Left ventricle myocardium superior (tissue), 1 donor: ENCODE data around the gene PEX10. TPM values are rescaled to one million over a fixed set of nuclear protein-coding genes. Genes with fewer than 3 reads are reported as not detected.

ENCODE experiments used
- ATAC-seq: fragments of 200-7000 bp; cut with Tn5 transposase; one replicate; pipeline ENCODE4 v1.9.1; 2020; ENCODE audit warnings: mild to moderate bottlenecking, moderate library complexity
- DNase-seq: peaks from one replicate; pipeline ENCODE4 v3.0.0-alpha.2; 2020
- intact Hi-C: fragments of 100-400 bp; cut with micrococcal nuclease; formaldehyde crosslinking; loops from one replicate; pipeline ENCODE4 v1.11.0; 2022
- total RNA-seq: library from RNA; stranded (reverse); fragmentation: NEBNext Ultra II Directional; extraction: Animal tissue kit (Norgen Biotek cat#: 25700); gene quantifications from one replicate; pipeline ENCODE4 v1.2.1, GENCODE V29; 2021
- donor health status: DM: no; HTN: yes; CAD: no; lungs with severe emphysema.

The PEX10 gene
- total RNA-seq, 1 donor from 2014 or later = 13.7 TPM

GRCh38 chr1:2429780-2430591 lies 17.6 kb upstream of the PEX10 start:
- DNase-seq = no peak
- intact Hi-C loops = no loop called here
- ATAC-seq = no peak

- no peak for ATAC-seq
- no peak for DNase-seq
- intact Hi-C loops = no loop called here
These were observed 16.1 kb upstream of the PEX10 start for GRCh38 chr1:2428490-2428889.

- no peak for ATAC-seq
- DNase-seq = no peak
- intact Hi-C loops = no loop called here
These were observed 15.6 kb upstream of the PEX10 start for GRCh38 chr1:2427976-2428375.

- no peak for DNase-seq
- intact Hi-C loops = no loop called here
- no peak for ATAC-seq
These were observed 14.7 kb upstream of the PEX10 start for GRCh38 chr1:2427051-2427450.

- DNase-seq = no peak
- no peak for ATAC-seq
- intact Hi-C loops = no loop called here
These were observed 14.2 kb upstream of the PEX10 start for GRCh38 chr1:2426540-2426939.

- intact Hi-C loops = no loop called here
- ATAC-seq = no peak
- DNase-seq = no peak
These were observed 13.5 kb upstream of the PEX10 start for GRCh38 chr1:2425892-2426291.

GRCh38 chr1:2422523-2422922 lies 10.2 kb upstream of the PEX10 start:
- ATAC-seq = no peak
- intact Hi-C loops = no loop called here

GRCh38 chr1:2419416-2419815 lies 7.1 kb upstream of the PEX10 start:
- intact Hi-C loops = no loop called here
- no peak for ATAC-seq
- DNase-seq = no peak

More at GRCh38 chr1:2422523-2422922, 10.2 kb upstream of the PEX10 start:
- DNase-seq = no peak

- intact Hi-C loops = no loop called here
- DNase-seq = no peak
These were observed 6.5 kb upstream of the PEX10 start for GRCh38 chr1:2418791-2419320.

GRCh38 chr1:2417833-2418225 lies 5.5 kb upstream of the PEX10 start:
- intact Hi-C loops = no loop called here
- DNase-seq (no peak), ATAC-seq (no peak)

More at GRCh38 chr1:2418791-2419320, 6.5 kb upstream of the PEX10 start:
- ATAC-seq = no peak

- ATAC-seq = no peak
- intact Hi-C loops = no loop called here
- DNase-seq = no peak
These were observed 4.9 kb upstream of the PEX10 start for GRCh38 chr1:2417083-2417832.

- ATAC-seq (no peak), DNase-seq (no peak)
- intact Hi-C loops = no loop called here
These were observed 4.0 kb upstream of the PEX10 start for GRCh38 chr1:2416403-2416802.

GRCh38 chr1:2415801-2416208 lies 3.4 kb upstream of the PEX10 start:
- no peak for DNase-seq
- ATAC-seq = no peak
- intact Hi-C loops = no loop called here

- ATAC-seq (no peak), DNase-seq (no peak)
- intact Hi-C loops = no loop called here
These were observed 3.0 kb upstream of the PEX10 start for GRCh38 chr1:2415337-2415736.

GRCh38 chr1:2414297-2414958 lies 2.1 kb upstream of the PEX10 start:
- intact Hi-C loops = no loop called here
- ATAC-seq = peak; percentile 35
- peak; percentile 83 for DNase-seq

GRCh38 chr1:2413495-2414296 lies 1.3 kb upstream of the PEX10 start:
- intact Hi-C loops = no loop called here
- ATAC-seq = no peak

GRCh38 chr1:2412773-2413494 lies 570 bp upstream of the PEX10 start:
- DNase-seq (no peak), ATAC-seq (peak; percentile 40)
- intact Hi-C loops = no loop called here

More at GRCh38 chr1:2413495-2414296, 1.3 kb upstream of the PEX10 start:
- DNase-seq = no peak

- no peak for DNase-seq
- ATAC-seq = peak; percentile 19
- intact Hi-C loops = no loop called here
These were observed 466 bp downstream of the PEX10 start for GRCh38 chr1:2411801-2412394.
